Liver (tissue), 3 donors: ENCODE measurements around the gene KRTAP4-16.

Experiments
- CTCF ChIP-seq: fragments of 150-350 bp; IDR thresholded peaks from 2 replicates; pipeline ENCODE4 v1.5.1; 2017; ENCODE audit warnings: improper control_type of control experiment, low read depth, low read length; ENCODE audit not compliant: missing input control
- EGR1 ChIP-seq, 2 donors: IDR thresholded peaks; 2 replicates each; pipeline ENCODE4 v1.6.1; 2016 to 2018; ENCODE audit warnings: antibody characterized with exemption in 2 of 2, low read depth in 2 of 2
- GABPA ChIP-seq, 2 donors: IDR thresholded peaks in 1 of 2; conservative IDR thresholded peaks in 1 of 2; 2 replicates each; pipeline ENCODE4 v1.6.1; 2016; ENCODE audit warnings: antibody characterized with exemption in 2 of 2, mild to moderate bottlenecking in 1 of 2, moderate library complexity in 1 of 2
- MAX ChIP-seq: IDR thresholded peaks from 2 replicates; pipeline ENCODE4 v1.6.1; 2016; ENCODE audit warnings: antibody characterized with exemption
- TAF1 ChIP-seq: conservative IDR thresholded peaks from 2 replicates; pipeline ENCODE4 v1.6.1; 2016; ENCODE audit warnings: antibody characterized with exemption, mild to moderate bottlenecking
- YY1 ChIP-seq: IDR thresholded peaks from 2 replicates; pipeline ENCODE4 v1.6.1; 2016; ENCODE audit warnings: antibody characterized with exemption, mild to moderate bottlenecking
- donor health status: healthy.
- donor health status: healthy.

- TF ChIP-seq CTCF = no peak
- no peak for TF ChIP-seq EGR1 (IDR thresholded peaks at IDR 0.05; ENCODE audit: low read depth in 2 of 2)
- TF ChIP-seq MAX = no peak
- TF ChIP-seq TAF1 = no peak
- TF ChIP-seq GABPA (IDR thresholded peaks at IDR 0.05 in 1 of 2, conservative IDR thresholded peaks at IDR 0.05 in 1 of 2) = no peak
- no peak for TF ChIP-seq YY1
Measured at GRCh38 chr17:41121742-41122141, 19.7 kb upstream of the KRTAP4-16 start.
